Neuronal stem cell (in vitro differentiated cells): ENCODE data around the gene ARHGAP33.
A peak's percentile ranks its signal among the peaks of the same experiment; 100 is the strongest.

ENCODE experiments used
- DNase-seq: peaks from one replicate; pipeline ENCODE4 v3.0.0-alpha.2; 2013; ENCODE audit warnings: low spot score
- H2AFZ ChIP-seq: one replicate; pipeline ENCODE4 v1.6.1; 2013; ENCODE audit warnings: mild to moderate bottlenecking, low read length, inconsistent platforms
- H2AK5ac ChIP-seq: 2 replicates; pipeline ENCODE4 v1.6.1; 2013; ENCODE audit warnings: low read depth, mild to moderate bottlenecking, inconsistent platforms, low read length, moderate library complexity, mixed read lengths
- H2BK120ac ChIP-seq: 2 replicates; pipeline ENCODE4 v1.6.1; 2013; ENCODE audit warnings: low read depth, mild to moderate bottlenecking, inconsistent platforms, low read length, moderate library complexity, mixed read lengths
- H2BK12ac ChIP-seq: one replicate; pipeline ENCODE4 v1.6.1; 2013; ENCODE audit warnings: low read length, inconsistent platforms
- H2BK15ac ChIP-seq: 2 replicates; pipeline ENCODE4 v1.6.1; 2013; ENCODE audit warnings: mild to moderate bottlenecking, low read length, inconsistent platforms, mixed read lengths
- H2BK5ac ChIP-seq: one replicate; pipeline ENCODE4 v1.6.1; 2013; ENCODE audit warnings: inconsistent platforms, mild to moderate bottlenecking, low read length, moderate library complexity
- H3K14ac ChIP-seq: one replicate; pipeline ENCODE4 v1.6.1; 2013; ENCODE audit warnings: low read length, inconsistent platforms
- H3K18ac ChIP-seq: 2 replicates; pipeline ENCODE4 v1.6.1; 2013; ENCODE audit warnings: low read length, inconsistent platforms
- H3K23ac ChIP-seq: 2 replicates; pipeline ENCODE4 v1.6.1; 2013; ENCODE audit warnings: low read depth, mild to moderate bottlenecking, mixed read lengths, low read length, inconsistent platforms; ENCODE audit not compliant: poor library complexity
- H3K27ac ChIP-seq: replicated peaks from 3 replicates; pipeline ENCODE4 v1.5.1; 2013; ENCODE audit warnings: low read length, inconsistent platforms
- H3K27me3 ChIP-seq, 3 experiments: 2 replicates each; pipeline ENCODE4 v1.6.1; 2013; ENCODE audit warnings: low read length in 3 of 3, mild to moderate bottlenecking in 2 of 3, inconsistent platforms in 1 of 3, low read depth in 1 of 3, mixed read lengths in 1 of 3, moderate library complexity in 1 of 3; ENCODE audit not compliant: control insufficient read depth in 3 of 3, insufficient read depth in 3 of 3
- H3K36me3 ChIP-seq, 2 donors: replicated peaks in 1 of 2; 2 replicates each; pipeline ENCODE4 v1.6.1; 2013; ENCODE audit warnings: low read length in 2 of 2; ENCODE audit not compliant: control insufficient read depth in 2 of 2, insufficient read depth in 2 of 2
- H3K4ac ChIP-seq: 2 replicates; pipeline ENCODE4 v1.6.1; 2013; ENCODE audit warnings: inconsistent platforms, mild to moderate bottlenecking, low read length, moderate library complexity
- H3K4me1 ChIP-seq, 2 donors: 1 replicate in 1 of 2; 2 replicates in 1 of 2; pipeline ENCODE4 v1.6.1; 2013; ENCODE audit warnings: low read length in 2 of 2, low read depth in 1 of 2; ENCODE audit not compliant: control insufficient read depth in 2 of 2, insufficient read depth in 1 of 2
- H3K4me2 ChIP-seq: one replicate; pipeline ENCODE4 v1.6.1; 2013; ENCODE audit warnings: mild to moderate bottlenecking, low read length, inconsistent platforms; ENCODE audit not compliant: insufficient read depth, poor library complexity, severe bottlenecking
- H3K4me3 ChIP-seq, 2 donors: 2 replicates each; pipeline ENCODE4 v1.5.1; 2013; ENCODE audit warnings: low read length in 2 of 2, mild to moderate bottlenecking in 2 of 2, inconsistent platforms in 1 of 2, moderate library complexity in 1 of 2
- H3K79me1 ChIP-seq: one replicate; pipeline ENCODE4 v1.6.1; 2013; ENCODE audit warnings: low read depth, mild to moderate bottlenecking, inconsistent platforms, low read length, moderate library complexity
- H3K9ac ChIP-seq: one replicate; pipeline ENCODE4 v1.6.1; 2013; ENCODE audit warnings: mild to moderate bottlenecking, low read depth, low read length, inconsistent platforms; ENCODE audit not compliant: poor library complexity
- H3K9me3 ChIP-seq, 2 donors: replicated peaks in 1 of 2; 2 replicates each; pipeline versions ENCODE3 to v1.6.1; 2013; ENCODE audit warnings: low read length in 2 of 2, mild to moderate bottlenecking in 2 of 2, inconsistent platforms in 1 of 2, low read depth in 1 of 2, mixed read lengths in 1 of 2, moderate library complexity in 1 of 2; ENCODE audit not compliant: control insufficient read depth in 2 of 2, insufficient read depth in 1 of 2
- H4K8ac ChIP-seq: one replicate; pipeline ENCODE4 v1.6.1; 2013; ENCODE audit warnings: low read depth, mild to moderate bottlenecking, inconsistent platforms, low read length, moderate library complexity
- H4K91ac ChIP-seq: one replicate; pipeline ENCODE4 v1.6.1; 2013; ENCODE audit warnings: low read length, low read depth, mild to moderate bottlenecking, inconsistent platforms; ENCODE audit not compliant: poor library complexity
- WGBS, 2 donors: extraction: QIAGEN DNeasy Blood & Tissue Kit; methylation state at CpG; one replicate each; pipeline ENCODE4 v1.1.7; 2013; ENCODE audit warnings: missing lambda C conversion rate in 2 of 2, mixed read lengths in 1 of 2; ENCODE audit not compliant: insufficient read length in 2 of 2, insufficient replicate concordance in 1 of 2; ENCODE audit errors: extremely low coverage in 2 of 2; 5-methylcytosine and 5-hydroxymethylcytosine counted together

The ARHGAP33 gene

DNA sequence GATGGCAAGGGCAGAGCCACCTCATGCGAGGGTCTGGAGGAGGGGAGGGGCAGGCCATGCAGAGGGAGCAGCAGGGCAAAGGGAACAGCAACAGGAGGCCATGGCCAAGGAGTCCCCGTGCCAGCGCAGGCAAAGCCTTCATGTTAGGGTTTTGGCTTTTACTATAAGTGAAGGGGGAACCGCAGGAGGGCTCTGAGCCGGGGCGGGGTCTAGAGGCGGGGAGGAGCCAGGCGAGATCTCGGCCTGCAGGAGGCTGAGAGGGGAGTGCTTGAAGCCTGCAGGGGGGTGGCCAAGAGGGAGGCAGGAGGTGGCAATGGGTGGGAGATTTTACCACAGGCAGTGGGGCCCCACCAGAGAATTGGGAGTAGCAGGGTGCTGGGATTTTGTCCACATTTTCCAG lies 6.3 kb downstream of the ARHGAP33 start:
- no peak overlapping the region for H4K91ac ChIP-seq
- H3K36me3 ChIP-seq = peaks cover 33 to 88% of the 10 kb centered on the region in 2 donors
- peak overlapping the region; percentile 48 for H3K18ac ChIP-seq
- no peaks in the 10 kb centered on the region for H3K27me3 ChIP-seq
- H3K9ac ChIP-seq = peak overlapping the region; percentile 77
- no peak overlapping the region for H3K4me3 ChIP-seq
- H4K8ac ChIP-seq = no peak overlapping the region
- H2BK12ac ChIP-seq = peak overlapping the region; percentile 41
- H2BK15ac ChIP-seq = no peak overlapping the region
- peaks cover 7 to 20% of the 10 kb centered on the region in 2 donors for H3K4me1 ChIP-seq
- H2AK5ac ChIP-seq = no peak overlapping the region
- no CpG with 5 or more reads among the region's 9 CpGs for WGBS, 2 donors
- no peak for DNase-seq
- no peak overlapping the region for H3K4ac ChIP-seq
- H3K9me3 ChIP-seq = no peaks in the 10 kb centered on the region
- H3K79me1 ChIP-seq = peaks cover 2% of the 10 kb centered on the region
- no peak overlapping the region for H2BK120ac ChIP-seq
- no peak overlapping the region for H2AFZ ChIP-seq
- no peak overlapping the region for H3K27ac ChIP-seq
- H3K23ac ChIP-seq = no peak overlapping the region
- no peak overlapping the region for H3K4me2 ChIP-seq
- H3K14ac ChIP-seq = peak overlapping the region; percentile 6
- peak overlapping the region; percentile 39 for H2BK5ac ChIP-seq

DNA sequence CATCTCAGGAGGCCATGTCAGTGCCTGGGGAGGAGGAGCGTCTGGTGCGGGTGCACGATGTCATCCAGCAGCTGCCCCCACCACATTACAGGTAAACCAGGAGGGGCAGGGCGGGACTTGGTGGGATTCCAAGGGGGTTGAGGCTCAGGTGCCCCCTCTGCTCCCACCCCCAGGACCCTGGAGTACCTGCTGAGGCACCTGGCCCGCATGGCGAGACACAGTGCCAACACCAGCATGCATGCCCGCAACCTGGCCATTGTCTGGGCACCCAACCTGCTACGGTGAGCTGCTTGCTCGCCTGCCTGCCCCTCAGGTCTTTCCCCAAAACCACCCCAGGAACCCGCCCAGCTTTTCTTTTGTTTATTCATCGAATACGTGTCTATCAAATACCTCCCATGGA lies 7.2 kb downstream of the ARHGAP33 start:
- H2BK120ac ChIP-seq = no peak overlapping the region

DNA sequence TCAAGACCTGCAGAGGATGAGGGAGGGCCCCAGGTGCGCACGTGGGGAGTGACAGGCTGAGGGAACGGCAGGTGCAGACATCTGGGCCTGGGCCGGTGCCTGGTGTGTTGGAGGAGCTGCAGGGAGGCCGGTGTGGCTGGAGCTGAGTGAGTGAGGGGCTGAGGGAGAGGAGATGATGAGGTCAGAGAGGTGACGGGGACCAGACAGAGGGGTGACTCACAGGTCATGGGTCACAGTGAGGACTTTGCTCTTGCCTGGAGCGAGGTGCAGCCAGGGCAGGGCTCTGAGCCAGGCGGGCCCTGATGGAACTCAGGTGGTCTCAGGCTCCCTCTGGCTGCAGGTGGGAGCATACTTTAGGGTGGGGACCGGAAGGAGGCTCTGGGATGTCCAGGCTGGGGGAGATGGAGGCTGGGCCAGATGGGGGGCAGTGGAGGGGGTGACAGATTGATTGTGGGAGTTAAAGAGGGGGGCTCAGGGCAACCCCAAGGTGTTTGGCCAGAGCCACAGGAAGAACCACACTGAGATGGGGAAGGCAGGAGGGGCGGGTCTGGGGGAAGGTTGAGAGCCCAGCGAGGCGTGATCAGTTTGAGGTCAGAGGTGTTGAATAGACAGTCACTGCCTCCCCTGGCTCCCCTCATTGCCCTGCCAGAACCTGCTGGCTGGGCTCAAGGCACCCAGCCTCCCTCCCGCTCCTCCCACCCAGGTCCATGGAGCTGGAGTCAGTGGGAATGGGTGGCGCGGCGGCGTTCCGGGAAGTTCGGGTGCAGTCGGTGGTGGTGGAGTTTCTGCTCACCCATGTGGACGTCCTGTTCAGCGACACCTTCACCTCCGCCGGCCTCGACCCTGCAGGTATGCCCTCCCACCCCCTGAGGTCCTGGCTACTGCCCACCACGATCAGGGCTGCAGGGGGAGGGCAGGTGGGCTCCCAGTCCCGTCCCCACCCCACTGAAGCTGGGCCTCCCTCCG lies 8.4 kb downstream of the ARHGAP33 start:
- Histone ChIP-seq H3K4me2 (peak overlapping the region; percentile 40), H2AK5ac (peak overlapping the region; percentile 88), H3K4ac (no peak overlapping the region), H3K79me1 (no peaks in the 10 kb centered on the region), H3K36me3 (peaks cover 24 to 81% of the 10 kb centered on the region in 2 donors), H3K14ac (no peak overlapping the region), H3K27me3 (no peaks in the 10 kb centered on the region), H2AFZ (no peak overlapping the region), H3K27ac (no peak overlapping the region), H2BK12ac (peak overlapping the region; percentile 6), H3K4me3 (no peak overlapping the region), H4K91ac (no peak overlapping the region), H2BK120ac (no peak overlapping the region), H3K9me3 (no peaks in the 10 kb centered on the region), H3K18ac (peak overlapping the region; percentile 38), H3K9ac (peak overlapping the region; percentile 83), H4K8ac (no peak overlapping the region), H3K4me1 (peaks cover 0 to 11% of the 10 kb centered on the region in 2 donors), H2BK15ac (peak overlapping the region; percentile 37), H2BK5ac (peak overlapping the region; percentile 24), H3K23ac (peak overlapping the region; percentile 89)
- DNase-seq = no peak
- no CpG with 5 or more reads among the region's 28 CpGs for WGBS, 2 donors

More for the DNA sequence above, 7.2 kb downstream of the ARHGAP33 start:
- no peak overlapping the region for H2BK15ac ChIP-seq
- H4K91ac ChIP-seq = peak overlapping the region; percentile 53
- no peak overlapping the region for H2BK12ac ChIP-seq
- no peak overlapping the region for H3K4me2 ChIP-seq
- no peak overlapping the region for H2AK5ac ChIP-seq
- H3K4me1 ChIP-seq = peaks cover 0 to 11% of the 10 kb centered on the region in 2 donors
- no peak for DNase-seq
- H3K9me3 ChIP-seq = no peaks in the 10 kb centered on the region
- H2BK5ac ChIP-seq = no peak overlapping the region
- H3K27ac ChIP-seq = no peak overlapping the region
- no peak overlapping the region for H4K8ac ChIP-seq
- H2AFZ ChIP-seq = no peak overlapping the region
- WGBS, 2 donors = no CpG with 5 or more reads among the region's 12 CpGs
- peak overlapping the region; percentile 11 for H3K18ac ChIP-seq
- no peak overlapping the region for H3K4me3 ChIP-seq
- H3K14ac ChIP-seq = no peak overlapping the region
- peaks cover 33 to 92% of the 10 kb centered on the region in 2 donors for H3K36me3 ChIP-seq
- peak overlapping the region; percentile 30 for H3K9ac ChIP-seq
- H3K4ac ChIP-seq = no peak overlapping the region
- H3K23ac ChIP-seq = no peak overlapping the region
- H3K27me3 ChIP-seq = no peaks in the 10 kb centered on the region
- H3K79me1 ChIP-seq = peaks cover under 1% of the 10 kb centered on the region
